B cell (primary cell): ENCODE measurements around the gene GMPPA.

ENCODE experiments used
- CTCF ChIP-seq: fragments of 200-600 bp; IDR thresholded peaks from one replicate; pipeline ENCODE4 v1.8.0; 2022; ENCODE audit warnings: antibody characterized with exemption, mild to moderate bottlenecking
- EZH2 ChIP-seq: IDR thresholded peaks from 2 replicates; pipeline ENCODE4 v1.6.1; 2012; ENCODE audit warnings: borderline replicate concordance, low read depth, mild to moderate bottlenecking, moderate library complexity, low read length; ENCODE audit not compliant: insufficient read depth, poor library complexity, severe bottlenecking

GRCh38 chr2:219474285-219475060, 24.2 kb upstream of the GMPPA start:
- TF ChIP-seq EZH2 (no peak), CTCF (no peak)
